ENCODE data around the gene DPPA3.
"Not testable (repeated sequence)": the region's sequence is repeated elsewhere in the genome, so short reads cannot be mapped to it uniquely, and the experiment has no call there.

The DPPA3 gene

DNA sequence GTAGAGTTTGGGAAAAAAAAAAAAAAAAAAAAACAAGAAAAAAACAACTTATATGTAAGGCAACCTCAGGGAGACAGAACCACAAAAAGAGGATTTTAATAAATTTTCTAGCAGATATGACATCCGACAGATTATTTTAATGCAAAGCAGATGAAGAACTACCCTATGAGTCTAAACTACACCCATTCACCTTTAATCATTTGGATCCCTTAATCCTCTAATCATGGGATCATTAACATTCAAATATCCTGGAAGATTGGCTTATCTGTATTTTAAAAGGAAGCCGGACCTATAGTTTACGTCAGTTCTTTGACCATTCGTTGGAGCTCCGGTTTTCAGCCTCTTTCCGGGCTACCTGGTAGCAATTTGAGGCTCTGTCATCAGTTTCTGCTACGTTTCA lies at the start of gene DPPA3:
Gene DPPA3 (plus strand): TSS at position 301 of the 400 bp plus-strand sequence. CDS start 138 bp downstream, outside the sequence.
- Histone ChIP-seq H3K27ac (ENCODE audit: low read depth, low read length) (no peak within 1 kb of the TSS), H3K4me3 (ENCODE audit: low read depth, low read length) (no peak within 1 kb of the TSS), H3K36me3 (ENCODE audit: control insufficient read depth, insufficient read depth, low read length) (no peaks in the 10 kb centered on the region), H3K4me1 (ENCODE audit: control insufficient read depth, insufficient read depth, low read length) (peaks cover 15% of the 10 kb centered on the region), H3K9ac (ENCODE audit: low read length) (no peak within 1 kb of the TSS), H3K27me3 (ENCODE audit: control insufficient read depth, insufficient read depth, low read length) (no peaks in the 10 kb centered on the region), H3K9me3 (ENCODE audit: control insufficient read depth, insufficient read depth, low read depth, low read length) (no peaks in the 10 kb centered on the region; the same call in 1 of the 2 replicates)

DNA sequence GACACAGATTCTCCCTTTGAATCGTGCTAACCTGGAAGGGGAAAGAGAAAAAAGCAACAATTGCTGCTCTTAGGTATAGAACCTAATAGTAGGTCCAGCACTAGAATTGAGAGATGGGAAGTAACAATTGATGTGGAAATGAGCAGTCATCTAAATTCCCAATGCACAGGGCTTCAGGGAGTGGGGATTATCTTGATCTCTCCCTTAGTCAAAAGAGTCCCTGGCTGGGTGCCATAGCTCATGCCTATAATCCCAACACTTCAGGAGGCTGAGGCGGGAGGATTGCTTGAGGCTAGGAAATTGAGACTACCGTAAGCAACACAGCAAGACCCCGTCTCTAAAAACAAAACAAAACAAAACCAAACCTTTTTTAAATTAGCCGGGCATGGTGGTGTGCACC lies 49.5 kb upstream of the DPPA3 start:
- no peak overlapping the region for H3K9ac ChIP-seq (ENCODE audit: low read length)
- no peaks in the 10 kb centered on the region for H3K4me1 ChIP-seq (ENCODE audit: control insufficient read depth, insufficient read depth, low read length)
- H3K27me3 ChIP-seq (ENCODE audit: control insufficient read depth, insufficient read depth, low read length): no peaks in the 10 kb centered on the region
- no peak overlapping the region for H3K4me3 ChIP-seq (ENCODE audit: low read depth, low read length)
- no peak overlapping the region for H3K27ac ChIP-seq (ENCODE audit: low read depth, low read length)
- H3K9me3 ChIP-seq (ENCODE audit: control insufficient read depth, insufficient read depth, low read depth, low read length): no peaks in the 10 kb centered on the region
- H3K36me3 ChIP-seq (ENCODE audit: control insufficient read depth, insufficient read depth, low read length): no peaks in the 10 kb centered on the region

DNA sequence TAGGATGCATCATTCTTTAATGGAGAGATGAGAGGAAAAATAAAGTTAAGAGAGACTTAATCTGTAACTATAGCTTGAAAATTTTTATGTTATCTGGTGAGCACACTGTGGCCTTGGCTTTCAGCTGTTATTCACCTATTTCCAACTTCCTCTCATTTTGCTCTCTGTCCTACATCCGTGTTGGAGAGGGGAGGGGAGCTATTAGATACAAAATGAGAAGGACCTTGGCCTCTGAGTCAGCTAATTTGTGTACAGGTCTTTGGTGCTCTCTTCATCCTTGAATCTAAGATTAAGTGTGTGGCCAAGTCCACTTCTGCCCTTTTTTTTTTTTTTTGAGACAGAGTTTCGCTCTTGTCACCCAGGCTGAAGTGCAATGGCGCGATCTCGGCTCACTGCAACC lies 44.6 kb upstream of the DPPA3 start:
- H3K27me3 ChIP-seq (ENCODE audit: control insufficient read depth, insufficient read depth, low read length): no peaks in the 10 kb centered on the region
- H3K4me3 ChIP-seq (ENCODE audit: low read depth, low read length): no peak overlapping the region
- no peaks in the 10 kb centered on the region for H3K36me3 ChIP-seq (ENCODE audit: control insufficient read depth, insufficient read depth, low read length)
- no peak overlapping the region for H3K9ac ChIP-seq (ENCODE audit: low read length)
- H3K9me3 ChIP-seq (ENCODE audit: control insufficient read depth, insufficient read depth, low read depth, low read length): no peaks in the 10 kb centered on the region
- no peaks in the 10 kb centered on the region for H3K4me1 ChIP-seq (ENCODE audit: control insufficient read depth, insufficient read depth, low read length)
- H3K27ac ChIP-seq (ENCODE audit: low read depth, low read length): no peak overlapping the region

DNA sequence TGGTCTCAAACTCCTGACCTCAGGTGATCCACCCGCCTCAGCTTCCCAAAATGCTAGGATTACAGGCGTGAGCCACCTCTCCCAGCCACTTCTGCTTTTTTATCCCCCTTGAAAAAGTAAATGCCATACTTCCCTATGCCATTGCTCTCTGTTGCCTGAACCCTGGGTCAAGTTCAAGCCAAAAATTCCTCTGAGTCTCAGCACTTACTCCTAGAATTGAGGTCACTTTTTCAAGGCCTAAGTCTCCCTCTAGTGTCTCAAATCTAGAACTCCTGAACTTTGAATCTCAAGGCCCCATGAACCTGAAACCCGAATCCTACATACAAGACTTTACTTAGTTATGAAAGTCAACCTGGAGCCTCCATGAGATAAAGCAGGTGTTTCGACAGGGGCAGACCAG lies 44.1 kb upstream of the DPPA3 start:
- no peaks in the 10 kb centered on the region for H3K4me1 ChIP-seq (ENCODE audit: control insufficient read depth, insufficient read depth, low read length)
- H3K9ac ChIP-seq (ENCODE audit: low read length): no peak overlapping the region
- H3K27me3 ChIP-seq (ENCODE audit: control insufficient read depth, insufficient read depth, low read length): no peaks in the 10 kb centered on the region
- H3K4me3 ChIP-seq (ENCODE audit: low read depth, low read length): no peak overlapping the region
- H3K36me3 ChIP-seq (ENCODE audit: control insufficient read depth, insufficient read depth, low read length): no peaks in the 10 kb centered on the region
- H3K27ac ChIP-seq (ENCODE audit: low read depth, low read length): no peak overlapping the region
- no peaks in the 10 kb centered on the region for H3K9me3 ChIP-seq (ENCODE audit: control insufficient read depth, insufficient read depth, low read depth, low read length)

DNA sequence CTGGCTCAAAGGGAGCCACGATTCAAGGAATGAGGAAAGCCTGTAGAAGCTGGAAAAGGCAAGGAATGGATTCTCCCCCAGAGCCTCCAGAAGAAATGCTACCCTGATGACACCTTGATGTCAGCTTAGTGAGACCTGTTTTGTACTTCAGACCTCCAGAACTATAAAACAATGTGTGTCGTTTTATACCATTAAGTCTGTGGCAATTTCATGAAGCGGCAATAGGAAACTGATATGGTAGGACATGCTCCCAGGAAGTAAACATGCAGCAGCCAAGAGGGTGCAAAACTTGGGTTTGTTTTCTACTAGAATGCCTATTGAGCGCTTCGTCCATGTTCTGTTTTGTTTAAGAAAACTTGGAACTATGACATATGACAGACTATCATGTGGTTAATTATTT lies 43.1 kb upstream of the DPPA3 start:
- Histone ChIP-seq H3K4me3 (ENCODE audit: low read depth, low read length) (no peak overlapping the region), H3K9me3 (ENCODE audit: control insufficient read depth, insufficient read depth, low read depth, low read length) (no peaks in the 10 kb centered on the region), H3K27ac (ENCODE audit: low read depth, low read length) (no peak overlapping the region), H3K9ac (ENCODE audit: low read length) (no peak overlapping the region), H3K36me3 (ENCODE audit: control insufficient read depth, insufficient read depth, low read length) (no peaks in the 10 kb centered on the region), H3K4me1 (ENCODE audit: control insufficient read depth, insufficient read depth, low read length) (no peaks in the 10 kb centered on the region), H3K27me3 (ENCODE audit: control insufficient read depth, insufficient read depth, low read length) (no peaks in the 10 kb centered on the region)

DNA sequence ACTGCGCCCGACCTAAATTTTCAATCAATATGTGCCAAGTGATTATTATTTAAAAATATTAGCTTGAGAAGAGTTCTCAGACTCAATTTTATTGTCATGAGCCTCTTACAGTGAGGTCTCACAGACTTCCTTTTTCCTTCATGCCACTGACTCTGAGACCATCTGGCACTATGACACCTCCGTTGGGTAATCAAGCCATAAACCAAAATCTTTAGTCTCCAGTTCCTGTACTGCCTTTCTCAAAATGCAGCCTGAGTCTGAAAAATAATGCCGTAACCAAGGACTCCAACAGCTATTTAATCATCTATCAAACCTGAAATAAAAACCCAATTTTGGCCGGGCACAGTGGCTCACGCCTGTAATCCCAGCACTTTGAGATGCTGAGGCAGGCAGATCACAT lies 35.8 kb upstream of the DPPA3 start:
- not testable (repeated sequence) for H3K9me3 ChIP-seq (ENCODE audit: control insufficient read depth, insufficient read depth, low read depth, low read length); H3K4me3 ChIP-seq (ENCODE audit: low read depth, low read length); H3K9ac ChIP-seq (ENCODE audit: low read length); H3K4me1 ChIP-seq (ENCODE audit: control insufficient read depth, insufficient read depth, low read length); H3K27ac ChIP-seq (ENCODE audit: low read depth, low read length); H3K27me3 ChIP-seq (ENCODE audit: control insufficient read depth, insufficient read depth, low read length); H3K36me3 ChIP-seq (ENCODE audit: control insufficient read depth, insufficient read depth, low read length)

DNA sequence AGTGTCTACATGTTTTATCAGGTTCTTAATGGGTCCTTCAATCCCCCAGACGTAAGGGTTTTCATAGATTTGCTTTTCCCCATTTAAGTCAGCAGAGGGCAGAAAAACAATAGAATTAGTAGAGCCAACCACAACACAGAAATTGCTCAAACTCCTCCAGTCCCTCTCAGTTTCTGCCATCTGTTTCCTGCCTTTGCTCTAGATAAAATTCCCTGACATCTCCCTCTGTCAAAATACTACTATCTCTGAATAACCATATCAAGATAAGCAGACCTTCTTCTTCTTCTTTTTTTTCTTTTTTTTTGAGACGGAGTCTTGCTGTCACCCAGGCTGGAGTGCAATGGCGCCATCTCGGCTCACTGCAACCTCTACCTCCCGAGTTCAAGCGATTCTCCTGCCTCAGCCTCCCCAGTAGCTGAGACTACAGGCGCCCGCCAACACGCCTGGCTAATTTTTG lies 33.8 kb upstream of the DPPA3 start:
- not testable (repeated sequence) for H3K4me1 ChIP-seq (ENCODE audit: control insufficient read depth, insufficient read depth, low read length); H3K36me3 ChIP-seq (ENCODE audit: control insufficient read depth, insufficient read depth, low read length); H3K4me3 ChIP-seq (ENCODE audit: low read depth, low read length); H3K27me3 ChIP-seq (ENCODE audit: control insufficient read depth, insufficient read depth, low read length); H3K27ac ChIP-seq (ENCODE audit: low read depth, low read length); H3K9me3 ChIP-seq (ENCODE audit: control insufficient read depth, insufficient read depth, low read depth, low read length); H3K9ac ChIP-seq (ENCODE audit: low read length)

DNA sequence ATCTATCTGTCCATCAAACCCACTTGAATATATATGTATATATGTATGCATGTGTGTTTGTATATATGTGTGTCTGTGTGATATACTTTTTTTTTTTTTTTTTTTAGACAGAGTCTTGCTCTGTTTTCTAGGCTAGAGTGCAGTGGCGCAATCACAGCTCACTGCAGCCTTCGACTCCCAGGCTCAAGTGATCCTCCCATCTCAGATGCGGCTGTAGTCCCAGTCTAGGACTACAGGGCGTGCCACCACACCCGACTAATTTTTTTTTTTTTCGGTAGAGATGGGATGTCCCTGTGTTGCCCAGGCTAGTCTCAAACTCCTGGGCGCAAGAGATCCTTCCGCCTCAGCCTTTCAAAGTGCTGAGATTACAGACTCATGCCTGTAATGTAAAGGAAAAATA lies 32.5 kb upstream of the DPPA3 start:
- Histone ChIP-seq H3K4me1 (ENCODE audit: control insufficient read depth, insufficient read depth, low read length) (peaks cover 6% of the 10 kb centered on the region), H3K9me3 (ENCODE audit: control insufficient read depth, insufficient read depth, low read depth, low read length) (no peaks in the 10 kb centered on the region), H3K27ac (ENCODE audit: low read depth, low read length) (no peak overlapping the region), H3K27me3 (ENCODE audit: control insufficient read depth, insufficient read depth, low read length) (no peaks in the 10 kb centered on the region), H3K9ac (ENCODE audit: low read length) (no peak overlapping the region), H3K36me3 (ENCODE audit: control insufficient read depth, insufficient read depth, low read length) (no peaks in the 10 kb centered on the region), H3K4me3 (ENCODE audit: low read depth, low read length) (no peak overlapping the region)

DNA sequence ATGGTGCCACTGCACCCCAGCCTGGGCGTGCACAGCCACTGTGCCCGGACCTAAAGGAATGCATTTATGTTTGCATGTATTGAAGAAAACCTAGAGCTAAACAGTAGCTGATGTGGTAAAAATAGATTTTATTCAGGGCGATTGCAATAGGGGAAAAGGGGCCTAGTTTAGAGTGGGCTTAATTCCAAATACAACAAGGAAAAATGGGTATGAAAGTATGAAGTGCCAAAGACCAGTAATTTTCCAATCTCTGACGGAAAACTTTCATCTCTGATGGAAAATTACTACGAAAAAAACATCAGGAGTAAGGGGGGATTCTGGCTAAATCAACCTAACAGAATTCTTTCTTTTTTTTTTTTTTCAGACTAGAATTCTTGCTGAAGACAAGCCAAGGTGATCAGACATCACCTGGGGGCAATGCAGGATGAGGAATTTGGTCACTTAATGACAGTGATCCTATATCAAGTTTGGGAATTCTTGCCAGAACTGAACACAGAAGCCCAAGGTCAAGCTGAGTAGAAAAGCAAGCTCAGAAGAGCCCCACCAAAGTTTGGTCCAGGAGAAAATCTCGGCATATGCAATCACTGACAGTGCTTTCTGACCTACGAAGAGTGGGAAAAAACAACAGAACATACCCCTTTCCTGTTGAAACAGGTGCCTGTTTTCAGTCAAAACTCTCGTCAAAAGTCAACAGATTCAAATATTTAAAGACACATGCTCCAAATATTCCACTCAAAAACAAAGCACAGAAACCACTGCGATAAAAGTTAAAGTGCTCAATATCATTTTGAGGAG lies 31.8 kb upstream of the DPPA3 start:
- Histone ChIP-seq H3K36me3 (ENCODE audit: control insufficient read depth, insufficient read depth, low read length) (no peaks in the 10 kb centered on the region), H3K27me3 (ENCODE audit: control insufficient read depth, insufficient read depth, low read length) (no peaks in the 10 kb centered on the region), H3K4me3 (ENCODE audit: low read depth, low read length) (no peak overlapping the region), H3K4me1 (ENCODE audit: control insufficient read depth, insufficient read depth, low read length) (peaks cover 6% of the 10 kb centered on the region), H3K9me3 (ENCODE audit: control insufficient read depth, insufficient read depth, low read depth, low read length) (no peaks in the 10 kb centered on the region), H3K27ac (ENCODE audit: low read depth, low read length) (no peak overlapping the region), H3K9ac (ENCODE audit: low read length) (no peak overlapping the region)

DNA sequence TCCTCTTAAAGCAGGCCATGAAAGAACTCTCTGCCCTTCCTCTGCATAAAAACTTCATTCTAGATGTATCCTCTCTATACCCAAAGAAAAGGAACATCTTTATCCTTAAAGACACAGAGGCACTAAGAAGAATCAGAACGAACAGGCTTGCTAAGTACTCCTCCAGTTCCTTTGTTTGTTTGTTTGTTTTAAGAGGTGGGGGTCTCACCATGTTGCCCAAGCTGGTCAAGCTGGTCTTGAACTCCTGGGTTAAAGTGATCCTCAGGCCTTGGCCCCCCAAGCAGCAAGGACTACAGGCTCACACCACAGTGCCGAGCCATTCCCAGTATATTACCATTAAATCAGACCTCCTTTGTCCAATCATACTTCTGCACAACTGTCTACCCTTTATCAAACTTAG lies 29.7 kb upstream of the DPPA3 start:
- peaks cover 6% of the 10 kb centered on the region for H3K4me1 ChIP-seq (ENCODE audit: control insufficient read depth, insufficient read depth, low read length)
- no peak overlapping the region for H3K27ac ChIP-seq (ENCODE audit: low read depth, low read length)
- no peaks in the 10 kb centered on the region for H3K27me3 ChIP-seq (ENCODE audit: control insufficient read depth, insufficient read depth, low read length)
- no peak overlapping the region for H3K9ac ChIP-seq (ENCODE audit: low read length)
- no peaks in the 10 kb centered on the region for H3K36me3 ChIP-seq (ENCODE audit: control insufficient read depth, insufficient read depth, low read length)
- no peaks in the 10 kb centered on the region for H3K9me3 ChIP-seq (ENCODE audit: control insufficient read depth, insufficient read depth, low read depth, low read length)
- no peak overlapping the region for H3K4me3 ChIP-seq (ENCODE audit: low read depth, low read length)

DNA sequence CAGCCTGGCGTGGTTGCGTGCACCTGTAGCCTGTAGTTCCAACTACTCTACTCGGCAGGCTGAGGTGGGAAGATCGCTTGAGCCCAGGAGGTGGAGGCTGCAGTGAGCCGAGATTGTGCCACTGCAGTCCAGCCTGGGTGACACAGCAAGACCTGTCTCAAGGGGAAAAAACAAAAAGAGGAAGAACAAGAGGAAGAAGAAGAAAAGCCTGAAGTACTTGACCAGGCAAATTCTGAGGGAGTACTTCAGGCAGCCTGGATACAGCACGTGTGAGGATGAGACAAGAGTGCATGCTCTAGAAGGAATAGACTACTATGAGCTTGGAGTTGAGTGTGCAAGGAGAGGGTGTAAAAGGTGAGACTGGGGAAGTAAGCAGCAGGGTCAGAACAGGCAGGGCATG lies 17.4 kb upstream of the DPPA3 start:
- Histone ChIP-seq H3K27ac (ENCODE audit: low read depth, low read length) (peak overlapping the region; percentile 28; the same call in 1 of the 2 replicates), H3K27me3 (ENCODE audit: control insufficient read depth, insufficient read depth, low read length) (no peaks in the 10 kb centered on the region), H3K36me3 (ENCODE audit: control insufficient read depth, insufficient read depth, low read length) (peaks cover 15% of the 10 kb centered on the region), H3K4me1 (ENCODE audit: control insufficient read depth, insufficient read depth, low read length) (peaks cover 26% of the 10 kb centered on the region), H3K9me3 (ENCODE audit: control insufficient read depth, insufficient read depth, low read depth, low read length) (no peaks in the 10 kb centered on the region), H3K4me3 (ENCODE audit: low read depth, low read length) (peak overlapping the region; percentile 30; the same call in 1 of the 2 replicates), H3K9ac (ENCODE audit: low read length) (peak overlapping the region; percentile 50)

All from HUES6 (cell line).